Uterus (tissue), 4 donors: ENCODE data around the gene ADCY3. TPM values are rescaled to one million over a fixed set of nuclear protein-coding genes. Genes with fewer than 3 reads are reported as not detected.

Experiments used
- DNase-seq, 2 donors: peaks; one replicate each; pipeline ENCODE4 v3.0.0-alpha.2; 2019 to 2020
- H3K27ac ChIP-seq, 2 donors: fragments of 200-600 bp; sonication (generic); 1 replicate in 1 of 2; 2 replicates in 1 of 2; pipeline ENCODE4 v1.5.1; 2016 to 2018
- H3K27me3 ChIP-seq, 2 donors: fragments of 200-600 bp; sonication (generic); one replicate each; pipeline ENCODE4 v1.5.1; 2018 to 2019; ENCODE audit warnings: control low read depth in 1 of 2
- H3K36me3 ChIP-seq, 2 donors: fragments of 200-600 bp; sonication (generic); one replicate each; pipeline ENCODE4 v1.5.1; 2019; ENCODE audit warnings: control low read depth in 1 of 2
- H3K4me1 ChIP-seq, 2 donors: fragments of 200-600 bp; sonication (generic); one replicate each; pipeline ENCODE4 v1.5.1; 2018 to 2019; ENCODE audit warnings: control low read depth in 1 of 2
- H3K4me3 ChIP-seq, 2 donors: fragments of 200-600 bp; sonication (generic); 1 replicate in 1 of 2; 2 replicates in 1 of 2; pipeline ENCODE4 v1.5.1; 2018 to 2019; ENCODE audit warnings: mild to moderate bottlenecking in 1 of 2
- H3K9me3 ChIP-seq, 2 donors: fragments of 200-600 bp; sonication (generic); one replicate each; pipeline ENCODE4 v1.5.1; 2019; ENCODE audit warnings: control low read depth in 1 of 2
- POLR2A ChIP-seq, 2 donors: fragments of 450-650 bp; IDR thresholded peaks; one replicate each; pipeline ENCODE4 v1.6.1; 2016; ENCODE audit warnings: antibody characterized with exemption in 2 of 2, mild to moderate bottlenecking in 1 of 2, moderate library complexity in 1 of 2
- intact Hi-C: fragments of 100-400 bp; cut with DNase I; formaldehyde crosslinking; loops from one replicate; pipeline ENCODE4 v1.15.1; 2023; ENCODE audit warnings: low total_unique reads
- total RNA-seq, 4 donors: library from RNA; depleted of rRNA in 3 of 4; stranded (reverse); fragments of >200 nt in 3 of 4; gene quantifications; one replicate each; pipeline versions ENCODE4 v1.1.0 to v1.2.4, GENCODE V29; 2014 to 2023
- TF ChIP-seq, protein P1 (sequence below), 4 experiments: fragments of 200-600 bp in 2 of 4; fragments of 450-650 bp in 2 of 4; sonication (generic) in 2 of 4; IDR thresholded peaks; one replicate each; pipeline ENCODE4 v1.5.1; 2016 to 2019; ENCODE audit warnings: antibody characterized with exemption in 4 of 4, mild to moderate bottlenecking in 2 of 4, moderate library complexity in 1 of 4
- donor health status: DM: yes; HTN: yes; CAD: no.

The ADCY3 gene
- total RNA-seq, 4 donors from 2014 or later: 37.9 to 104 (median 51.7) TPM

DNA sequence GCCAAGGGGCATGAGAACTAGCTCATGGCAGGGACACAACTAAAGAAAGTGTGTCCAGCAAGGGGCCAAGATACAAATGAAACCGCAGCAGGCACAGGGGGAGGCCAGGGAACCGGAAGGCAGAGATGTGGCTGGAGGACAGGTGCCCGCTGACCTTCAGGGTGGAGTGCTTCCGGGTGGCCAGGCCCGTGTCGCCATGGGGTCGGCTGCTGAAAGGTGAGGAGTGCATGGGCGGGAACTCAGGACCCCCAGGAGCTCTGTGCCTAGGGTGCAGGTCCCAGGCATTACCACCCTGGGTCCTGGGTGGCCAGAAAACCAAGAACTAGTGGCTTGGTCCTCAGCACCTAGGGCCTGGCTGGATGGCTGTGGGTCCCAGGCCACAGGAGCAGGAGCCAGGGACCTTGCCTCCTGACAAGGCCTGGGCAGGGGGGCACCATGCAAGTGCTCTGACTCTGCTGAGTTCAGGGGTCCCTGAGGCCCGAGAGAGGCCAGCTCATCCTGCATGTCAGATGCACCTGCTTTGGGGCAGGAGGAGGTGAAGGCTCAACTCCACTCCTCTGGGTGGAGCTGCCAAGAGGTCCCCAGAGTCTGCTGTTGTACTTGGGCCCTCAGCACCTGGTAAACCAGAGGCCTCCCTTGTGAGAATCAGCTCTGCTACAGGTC lies 75.9 kb downstream of the ADCY3 start:
- Histone ChIP-seq H3K4me1 (no peaks in the 10 kb centered on the region), H3K27ac (no peak overlapping the region), H3K27me3 (no peaks in the 10 kb centered on the region), H3K36me3 (no peaks in the 10 kb centered on the region), H3K9me3 (no peaks in the 10 kb centered on the region), H3K4me3 (no peak overlapping the region)
- TF ChIP-seq POLR2A (IDR thresholded peaks at IDR 0.05): no peak
- TF ChIP-seq, protein P1, sequence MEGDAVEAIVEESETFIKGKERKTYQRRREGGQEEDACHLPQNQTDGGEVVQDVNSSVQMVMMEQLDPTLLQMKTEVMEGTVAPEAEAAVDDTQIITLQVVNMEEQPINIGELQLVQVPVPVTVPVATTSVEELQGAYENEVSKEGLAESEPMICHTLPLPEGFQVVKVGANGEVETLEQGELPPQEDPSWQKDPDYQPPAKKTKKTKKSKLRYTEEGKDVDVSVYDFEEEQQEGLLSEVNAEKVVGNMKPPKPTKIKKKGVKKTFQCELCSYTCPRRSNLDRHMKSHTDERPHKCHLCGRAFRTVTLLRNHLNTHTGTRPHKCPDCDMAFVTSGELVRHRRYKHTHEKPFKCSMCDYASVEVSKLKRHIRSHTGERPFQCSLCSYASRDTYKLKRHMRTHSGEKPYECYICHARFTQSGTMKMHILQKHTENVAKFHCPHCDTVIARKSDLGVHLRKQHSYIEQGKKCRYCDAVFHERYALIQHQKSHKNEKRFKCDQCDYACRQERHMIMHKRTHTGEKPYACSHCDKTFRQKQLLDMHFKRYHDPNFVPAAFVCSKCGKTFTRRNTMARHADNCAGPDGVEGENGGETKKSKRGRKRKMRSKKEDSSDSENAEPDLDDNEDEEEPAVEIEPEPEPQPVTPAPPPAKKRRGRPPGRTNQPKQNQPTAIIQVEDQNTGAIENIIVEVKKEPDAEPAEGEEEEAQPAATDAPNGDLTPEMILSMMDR (IDR thresholded peaks at IDR 0.05): no peak
- no peak for DNase-seq
- intact Hi-C loops: no loop called here

DNA sequence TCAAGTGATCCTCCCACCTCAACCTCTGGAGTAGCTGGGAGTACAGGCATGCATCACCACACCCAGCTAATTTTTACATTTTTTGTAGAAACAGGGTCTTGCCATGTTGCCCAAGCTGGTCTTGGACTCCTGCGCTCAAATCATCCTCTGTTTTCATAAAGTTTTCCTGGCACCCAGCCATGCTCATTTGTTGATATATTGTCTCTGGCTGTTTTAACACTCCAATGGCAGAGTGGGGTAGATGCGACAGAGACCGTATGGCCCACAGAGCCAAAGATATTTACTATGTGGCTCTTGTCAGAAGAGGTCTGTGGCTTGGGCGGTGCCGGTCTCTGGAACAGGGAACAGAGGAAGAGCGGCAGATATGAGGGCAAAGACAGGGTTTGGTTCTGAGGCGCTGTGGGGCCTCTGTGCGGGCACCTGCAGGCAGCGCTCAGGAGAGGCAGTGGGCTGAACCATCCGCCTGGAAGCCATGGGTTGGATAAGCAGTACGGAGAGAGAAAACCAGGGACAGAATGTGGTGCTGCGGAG lies 76.6 kb downstream of the ADCY3 start:
- H3K27me3 ChIP-seq: no peaks in the 10 kb centered on the region
- no peak for DNase-seq
- intact Hi-C loops: no loop called here
- no peak for TF ChIP-seq POLR2A (IDR thresholded peaks at IDR 0.05)
- TF ChIP-seq, protein P1 (IDR thresholded peaks at IDR 0.05): no peak
- H3K36me3 ChIP-seq: no peaks in the 10 kb centered on the region
- no peak overlapping the region for H3K4me3 ChIP-seq
- no peaks in the 10 kb centered on the region for H3K9me3 ChIP-seq
- H3K27ac ChIP-seq: no peak overlapping the region
- no peaks in the 10 kb centered on the region for H3K4me1 ChIP-seq

DNA sequence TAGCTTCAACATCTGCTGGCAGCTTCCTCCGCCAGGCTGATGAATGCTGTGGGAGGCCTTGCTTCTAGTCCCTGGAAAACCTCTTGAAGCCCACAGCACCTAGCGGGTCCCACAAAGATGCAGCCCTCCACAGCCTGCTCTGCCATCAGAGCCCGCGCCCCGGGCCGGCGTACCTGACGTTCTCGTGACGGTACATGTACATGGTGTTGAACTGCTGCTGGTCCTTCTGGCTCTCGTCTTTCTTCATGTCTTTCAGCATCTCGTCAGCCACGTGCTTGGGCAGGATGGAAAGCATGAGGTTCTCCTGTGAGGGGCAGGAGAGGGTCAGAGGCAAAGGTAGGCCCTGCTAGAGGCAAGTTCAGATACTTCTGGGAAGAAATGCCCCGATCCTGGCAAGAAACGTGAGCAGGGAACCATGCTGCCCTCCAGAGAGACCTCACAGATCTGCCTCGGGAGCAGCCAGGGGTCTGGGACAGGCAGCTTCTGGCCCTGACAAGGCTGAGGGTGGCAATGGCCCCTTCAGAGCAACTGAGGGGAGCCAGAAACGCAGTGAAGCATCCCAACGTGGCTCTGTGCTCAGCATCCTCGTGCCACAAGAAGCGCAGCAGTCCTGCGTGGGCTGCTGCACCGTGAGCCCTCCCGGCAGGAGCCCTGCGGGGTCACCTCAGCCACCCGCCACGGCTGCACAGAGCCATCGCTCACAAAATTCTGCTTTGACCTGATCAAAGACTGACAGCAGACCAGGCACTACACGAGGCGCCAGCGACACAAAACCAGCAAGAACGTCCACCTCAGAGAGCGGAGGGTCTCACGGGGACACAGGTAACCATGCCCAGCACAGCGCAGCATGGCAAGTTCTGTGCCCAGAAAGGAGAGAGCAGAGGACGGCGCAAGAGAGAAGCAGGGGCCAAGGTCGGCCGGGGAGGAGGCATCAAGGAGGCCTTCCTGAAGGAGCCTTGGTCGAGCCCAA lies 77.7 kb downstream of the ADCY3 start:
- no peaks in the 10 kb centered on the region for H3K36me3 ChIP-seq
- TF ChIP-seq, protein P1 (IDR thresholded peaks at IDR 0.05): no peak
- TF ChIP-seq POLR2A (IDR thresholded peaks at IDR 0.05): no peak
- no peaks in the 10 kb centered on the region for H3K4me1 ChIP-seq
- no peaks in the 10 kb centered on the region for H3K9me3 ChIP-seq
- intact Hi-C loops: no loop called here
- no peak overlapping the region for H3K27ac ChIP-seq
- no peaks in the 10 kb centered on the region for H3K27me3 ChIP-seq
- DNase-seq: no peak
- H3K4me3 ChIP-seq: no peak overlapping the region

DNA sequence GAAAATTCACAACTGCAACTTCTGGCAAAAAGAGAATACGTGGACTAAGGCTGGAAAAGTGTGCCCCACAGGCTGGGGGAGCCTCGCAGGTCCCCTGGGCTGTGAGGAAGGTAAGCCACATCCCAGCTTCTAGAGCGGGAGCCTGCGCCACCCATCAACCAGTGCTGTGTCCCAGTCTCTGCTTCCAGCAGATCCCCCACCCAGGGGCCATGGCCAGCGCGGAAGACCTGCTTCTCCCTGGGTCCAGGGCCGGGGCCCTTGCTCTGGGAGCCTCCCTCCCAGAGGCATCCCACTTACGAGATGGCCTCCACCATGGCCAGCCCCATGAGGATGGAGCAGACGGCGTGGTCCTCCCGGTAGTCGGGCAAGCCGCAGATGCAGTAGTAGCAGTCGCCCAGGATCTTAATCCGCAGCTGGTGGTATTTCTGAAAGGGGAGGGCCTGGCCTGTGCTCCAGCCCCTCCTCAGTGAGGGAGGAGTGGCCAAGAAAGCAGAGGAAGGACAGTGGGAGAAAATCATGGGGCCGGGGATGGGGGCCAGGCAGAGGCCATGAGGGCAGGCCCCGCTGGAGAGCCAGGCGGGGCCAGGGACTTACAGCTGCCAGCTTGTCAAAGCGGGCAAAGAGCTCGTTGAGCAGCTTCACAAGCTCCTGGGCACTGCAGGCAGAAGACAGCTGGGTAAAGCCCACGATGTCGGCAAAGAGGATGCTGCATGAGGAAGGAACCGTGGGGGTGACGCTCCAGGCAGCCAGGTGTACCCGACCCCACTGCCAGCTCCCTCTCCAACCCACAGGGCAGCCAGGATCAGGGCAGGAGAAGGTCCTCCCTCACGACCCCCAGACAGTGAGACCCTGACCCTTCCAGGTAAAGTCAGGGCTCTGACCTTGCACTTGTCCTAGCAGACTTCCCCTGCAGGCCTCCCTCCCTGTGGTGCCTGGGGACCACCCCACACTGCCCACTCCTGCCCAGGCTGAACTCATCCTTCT lies 78.8 kb downstream of the ADCY3 start:
- no peak for TF ChIP-seq POLR2A (IDR thresholded peaks at IDR 0.05)
- TF ChIP-seq, protein P1 (IDR thresholded peaks at IDR 0.05): no peak
- intact Hi-C loops: no loop called here
- no peak for DNase-seq
- Histone ChIP-seq H3K27me3 (no peaks in the 10 kb centered on the region), H3K27ac (no peak overlapping the region), H3K36me3 (no peaks in the 10 kb centered on the region), H3K4me1 (no peaks in the 10 kb centered on the region), H3K9me3 (no peaks in the 10 kb centered on the region), H3K4me3 (no peak overlapping the region)
